Measurements from ENCODE around the gene PARP16.

- TF ChIP-seq CTCF (IDR thresholded peaks at IDR 0.05) (no peak), POLR2A (IDR thresholded peaks at IDR 0.05) (no peak)
These were observed 6.3 kb upstream of the PARP16 start for GRCh38 chr15:65292938-65293518.
